Lower leg skin (tissue), 3 donors: ENCODE measurements around the gene GCLC.

ENCODE experiments used
- POLR2A ChIP-seq, 2 donors: fragments of 450-650 bp; IDR thresholded peaks; one replicate each; pipeline ENCODE4 v1.6.1; 2016 to 2017; ENCODE audit warnings: antibody characterized with exemption in 2 of 2, mild to moderate bottlenecking in 1 of 2, moderate library complexity in 1 of 2
- TF ChIP-seq, protein P1 (sequence below), 3 donors: fragments of 450-650 bp; IDR thresholded peaks; one replicate each; pipeline ENCODE4 v1.5.1; 2016; ENCODE audit warnings: antibody characterized with exemption in 3 of 3, mild to moderate bottlenecking in 3 of 3, moderate library complexity in 2 of 3

DNA sequence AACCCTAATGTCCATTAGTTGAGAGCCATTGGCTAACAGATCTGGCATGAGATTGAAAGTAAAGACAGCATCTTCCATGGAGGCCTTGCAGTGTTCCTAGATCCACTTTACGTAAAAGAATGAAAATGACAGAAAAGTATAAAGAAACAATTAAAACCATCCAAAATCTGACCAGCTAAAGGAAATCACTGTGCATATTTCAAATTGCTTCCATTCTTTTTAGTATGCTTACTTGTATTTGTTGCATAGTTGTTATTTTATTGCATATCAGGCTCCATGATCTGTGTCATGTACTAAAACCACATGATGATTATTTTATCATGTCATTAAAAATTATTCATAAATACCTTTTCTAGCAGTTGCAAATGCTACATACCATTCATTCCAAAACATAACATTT lies 67.9 kb downstream of the GCLC start:
- TF ChIP-seq, protein P1, sequence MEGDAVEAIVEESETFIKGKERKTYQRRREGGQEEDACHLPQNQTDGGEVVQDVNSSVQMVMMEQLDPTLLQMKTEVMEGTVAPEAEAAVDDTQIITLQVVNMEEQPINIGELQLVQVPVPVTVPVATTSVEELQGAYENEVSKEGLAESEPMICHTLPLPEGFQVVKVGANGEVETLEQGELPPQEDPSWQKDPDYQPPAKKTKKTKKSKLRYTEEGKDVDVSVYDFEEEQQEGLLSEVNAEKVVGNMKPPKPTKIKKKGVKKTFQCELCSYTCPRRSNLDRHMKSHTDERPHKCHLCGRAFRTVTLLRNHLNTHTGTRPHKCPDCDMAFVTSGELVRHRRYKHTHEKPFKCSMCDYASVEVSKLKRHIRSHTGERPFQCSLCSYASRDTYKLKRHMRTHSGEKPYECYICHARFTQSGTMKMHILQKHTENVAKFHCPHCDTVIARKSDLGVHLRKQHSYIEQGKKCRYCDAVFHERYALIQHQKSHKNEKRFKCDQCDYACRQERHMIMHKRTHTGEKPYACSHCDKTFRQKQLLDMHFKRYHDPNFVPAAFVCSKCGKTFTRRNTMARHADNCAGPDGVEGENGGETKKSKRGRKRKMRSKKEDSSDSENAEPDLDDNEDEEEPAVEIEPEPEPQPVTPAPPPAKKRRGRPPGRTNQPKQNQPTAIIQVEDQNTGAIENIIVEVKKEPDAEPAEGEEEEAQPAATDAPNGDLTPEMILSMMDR (IDR thresholded peaks at IDR 0.05) = no peak
- no peak for TF ChIP-seq POLR2A (IDR thresholded peaks at IDR 0.05)
